ENCODE measurements around the gene SERPINB6. TPM values are rescaled to one million over a fixed set of nuclear protein-coding genes. Genes with fewer than 3 reads are reported as not detected.
A peak's percentile ranks its signal among the peaks of the same experiment; 100 is the strongest.
"Not testable (repeated sequence)": the region's sequence is repeated elsewhere in the genome, so short reads cannot be mapped to it uniquely, and the experiment has no call there.

Gene SERPINB6
- total RNA-seq, 1 experiment from 2014 or later, result 34.1 TPM

DNA sequence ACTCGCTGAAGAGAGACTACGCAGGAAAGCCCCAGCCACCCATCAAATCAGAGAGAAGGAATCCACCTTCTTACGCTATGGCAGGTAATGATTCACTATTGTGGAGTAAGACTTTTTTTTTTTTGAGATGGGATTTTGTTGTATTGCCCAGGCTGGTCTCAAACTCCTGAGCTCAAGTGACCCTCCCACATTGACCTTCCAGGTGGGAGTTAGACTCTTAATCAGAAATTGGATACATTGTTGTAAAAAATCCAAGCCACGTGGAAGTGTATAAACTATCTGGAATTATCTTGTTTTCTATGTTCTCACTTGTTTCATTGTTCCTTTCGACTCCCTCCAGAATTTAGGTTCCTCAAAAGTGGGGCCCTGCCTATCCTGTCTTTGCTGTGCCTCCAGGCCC lies 35.1 kb upstream of the SERPINB6 start:
- DNase-seq, result peak; percentile 4
- H3K36me3 ChIP-seq (replicated peaks; ENCODE audit: control insufficient read depth, insufficient read depth, low read length), result peaks cover 22% of the 10 kb centered on the region
- H3K4me3 ChIP-seq (ENCODE audit: insufficient read depth, low read depth, low read length), result no peak overlapping the region
- H3K27me3 ChIP-seq (ENCODE audit: control insufficient read depth, insufficient read depth, low read length), result no peaks in the 10 kb centered on the region

DNA sequence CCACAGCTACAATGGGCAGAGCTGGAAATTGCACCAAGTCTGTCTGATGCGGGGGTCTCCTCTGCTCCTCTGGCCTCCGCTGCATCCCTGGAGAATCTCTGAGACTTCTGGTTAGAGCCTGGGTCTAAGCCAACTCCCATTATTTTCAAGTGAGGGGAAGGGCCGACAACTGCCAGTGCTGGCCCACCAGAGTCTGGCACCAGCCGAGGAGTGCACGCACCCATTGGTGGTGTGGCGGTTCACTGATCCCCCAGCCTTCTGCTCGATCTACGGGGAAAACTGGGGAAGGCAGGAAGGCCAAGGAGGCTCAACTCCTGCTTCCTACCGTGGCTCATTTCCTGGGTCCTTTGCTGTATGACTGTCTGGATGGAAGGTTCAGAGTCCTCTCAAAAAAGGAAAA lies 34.5 kb upstream of the SERPINB6 start:
- H3K27me3 ChIP-seq (ENCODE audit: control insufficient read depth, insufficient read depth, low read length), result no peaks in the 10 kb centered on the region
- no peak overlapping the region for H3K4me3 ChIP-seq (ENCODE audit: insufficient read depth, low read depth, low read length)
- peaks cover 22% of the 10 kb centered on the region for H3K36me3 ChIP-seq (replicated peaks; ENCODE audit: control insufficient read depth, insufficient read depth, low read length)
- no peak for DNase-seq

- Histone ChIP-seq H3K4me3 (ENCODE audit: insufficient read depth, low read depth, low read length) (no peak overlapping the region), H3K27me3 (ENCODE audit: control insufficient read depth, insufficient read depth, low read length) (no peaks in the 10 kb centered on the region), H3K36me3 (replicated peaks; ENCODE audit: control insufficient read depth, insufficient read depth, low read length) (peaks cover 15% of the 10 kb centered on the region)
- no peak for DNase-seq
These were observed 33.7 kb upstream of the SERPINB6 start for GRCh38 chr6:3005077-3005476.

DNA sequence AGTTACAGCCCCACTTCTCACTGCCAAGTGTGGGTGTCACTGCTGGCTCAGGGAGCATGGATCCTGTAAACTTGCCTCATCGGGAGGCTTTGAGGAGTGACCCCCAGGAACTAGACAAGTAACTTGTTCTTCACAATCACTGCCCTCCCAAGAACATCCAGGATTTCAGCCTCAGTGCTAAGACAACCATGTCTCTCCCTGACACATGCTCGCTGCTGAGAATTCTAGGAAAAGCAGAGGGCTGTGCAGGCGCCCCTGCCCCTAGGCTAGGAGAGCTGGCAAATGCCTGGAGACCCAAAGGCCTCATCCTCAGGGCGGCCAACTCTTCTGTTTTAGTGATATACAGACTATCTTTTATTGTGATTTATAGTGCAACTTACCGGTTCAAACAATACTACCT lies 31.9 kb upstream of the SERPINB6 start:
- peaks cover 13% of the 10 kb centered on the region for H3K36me3 ChIP-seq (replicated peaks; ENCODE audit: control insufficient read depth, insufficient read depth, low read length)

GRCh38 chr6:3001773-3002293 lies 30.5 kb upstream of the SERPINB6 start:
- H3K36me3 ChIP-seq (replicated peaks; ENCODE audit: control insufficient read depth, insufficient read depth, low read length), result peaks cover 10% of the 10 kb centered on the region
- H3K27me3 ChIP-seq (ENCODE audit: control insufficient read depth, insufficient read depth, low read length), result peaks cover 2% of the 10 kb centered on the region
- H3K4me3 ChIP-seq (ENCODE audit: insufficient read depth, low read depth, low read length), result no peak overlapping the region
- peak; percentile 68 for DNase-seq

More for the DNA sequence above, 31.9 kb upstream of the SERPINB6 start:
- H3K4me3 ChIP-seq (ENCODE audit: insufficient read depth, low read depth, low read length); DNase-seq; H3K27me3 ChIP-seq (ENCODE audit: control insufficient read depth, insufficient read depth, low read length): not testable (repeated sequence)

DNA sequence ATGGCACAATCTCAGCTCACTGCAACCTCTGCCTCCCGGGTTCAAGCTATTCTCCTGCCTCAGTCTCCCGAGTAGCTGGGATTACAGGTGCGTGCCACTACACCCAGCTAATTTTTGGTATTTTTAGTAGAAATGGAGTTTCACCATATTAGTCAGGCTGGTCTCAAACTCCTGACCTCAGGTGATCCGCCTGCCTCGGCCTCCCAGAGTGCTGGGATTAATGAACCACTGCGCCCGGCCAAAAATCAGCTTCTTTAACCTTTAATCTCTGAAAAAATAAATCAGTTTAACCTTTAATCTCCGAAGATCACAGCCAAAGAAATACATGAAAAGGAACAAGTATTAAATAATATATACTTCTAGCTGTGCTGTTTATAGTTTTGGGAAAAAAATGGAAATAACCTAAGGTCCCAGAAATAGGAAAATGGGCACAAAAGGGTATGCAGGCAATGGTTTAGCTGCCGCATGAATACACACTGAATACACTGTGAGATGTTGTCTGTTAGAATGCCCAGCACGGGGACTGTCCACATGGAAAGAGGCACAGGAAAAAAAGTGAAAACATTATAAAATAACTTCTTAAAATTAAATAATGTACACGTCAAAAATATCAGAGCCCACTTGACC lies 29.9 kb upstream of the SERPINB6 start:
- no peak for DNase-seq
- no peak overlapping the region for H3K4me3 ChIP-seq (ENCODE audit: insufficient read depth, low read depth, low read length)
- peaks cover 9% of the 10 kb centered on the region for H3K36me3 ChIP-seq (replicated peaks; ENCODE audit: control insufficient read depth, insufficient read depth, low read length)
- peaks cover 2% of the 10 kb centered on the region for H3K27me3 ChIP-seq (ENCODE audit: control insufficient read depth, insufficient read depth, low read length)

- Histone ChIP-seq H3K36me3 (replicated peaks; ENCODE audit: control insufficient read depth, insufficient read depth, low read length) (peaks cover 4% of the 10 kb centered on the region), H3K27me3 (ENCODE audit: control insufficient read depth, insufficient read depth, low read length) (peaks cover 2% of the 10 kb centered on the region), H3K4me3 (ENCODE audit: insufficient read depth, low read depth, low read length) (peak within 1 kb of the TSS; percentile 84)
- peak; percentile 100 for DNase-seq
These were observed 28.5 kb upstream of the SERPINB6 start, which contains the start of gene NQO2 for GRCh38 chr6:2999618-3000557. TSS of gene NQO2 (plus strand) at chr6:2999894. CDS start at chr6:3006553, 6,659 bp downstream.

DNA sequence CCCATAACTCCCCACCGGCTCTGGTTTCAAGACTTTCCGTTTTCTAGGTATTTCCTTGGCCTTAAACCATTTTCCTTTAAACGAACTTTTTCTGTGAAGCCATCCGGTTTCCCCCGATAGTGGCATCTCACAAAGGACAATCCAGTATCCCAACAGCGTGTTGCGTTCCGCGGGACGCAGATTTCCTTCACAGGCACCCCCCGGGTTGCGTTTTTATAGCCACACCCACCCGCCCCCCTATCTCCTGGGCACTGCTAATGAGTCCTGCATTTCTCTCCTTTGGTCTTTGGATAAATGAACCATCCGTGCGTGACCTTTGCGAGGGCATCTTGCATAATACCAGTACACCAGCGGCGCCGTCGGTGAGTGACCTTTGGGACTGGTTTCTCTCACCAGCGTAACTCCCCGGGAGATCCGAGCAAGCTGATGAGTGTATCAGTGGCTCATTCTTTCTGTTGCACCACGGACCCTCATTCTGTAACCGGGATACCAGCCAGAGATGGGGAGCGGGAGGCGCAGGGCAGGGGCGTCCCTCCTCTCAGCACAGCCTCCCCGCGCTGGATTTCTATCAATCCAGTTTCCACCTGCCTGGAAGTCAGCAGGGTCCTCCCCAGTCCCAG lies 27.7 kb upstream of the SERPINB6 start:
- H3K4me3 ChIP-seq (ENCODE audit: insufficient read depth, low read depth, low read length), result peak overlapping the region; percentile 65
- peak; percentile 38 for DNase-seq
- H3K27me3 ChIP-seq (ENCODE audit: control insufficient read depth, insufficient read depth, low read length), result peaks cover 2% of the 10 kb centered on the region
- peaks cover under 1% of the 10 kb centered on the region for H3K36me3 ChIP-seq (replicated peaks; ENCODE audit: control insufficient read depth, insufficient read depth, low read length)

DNA sequence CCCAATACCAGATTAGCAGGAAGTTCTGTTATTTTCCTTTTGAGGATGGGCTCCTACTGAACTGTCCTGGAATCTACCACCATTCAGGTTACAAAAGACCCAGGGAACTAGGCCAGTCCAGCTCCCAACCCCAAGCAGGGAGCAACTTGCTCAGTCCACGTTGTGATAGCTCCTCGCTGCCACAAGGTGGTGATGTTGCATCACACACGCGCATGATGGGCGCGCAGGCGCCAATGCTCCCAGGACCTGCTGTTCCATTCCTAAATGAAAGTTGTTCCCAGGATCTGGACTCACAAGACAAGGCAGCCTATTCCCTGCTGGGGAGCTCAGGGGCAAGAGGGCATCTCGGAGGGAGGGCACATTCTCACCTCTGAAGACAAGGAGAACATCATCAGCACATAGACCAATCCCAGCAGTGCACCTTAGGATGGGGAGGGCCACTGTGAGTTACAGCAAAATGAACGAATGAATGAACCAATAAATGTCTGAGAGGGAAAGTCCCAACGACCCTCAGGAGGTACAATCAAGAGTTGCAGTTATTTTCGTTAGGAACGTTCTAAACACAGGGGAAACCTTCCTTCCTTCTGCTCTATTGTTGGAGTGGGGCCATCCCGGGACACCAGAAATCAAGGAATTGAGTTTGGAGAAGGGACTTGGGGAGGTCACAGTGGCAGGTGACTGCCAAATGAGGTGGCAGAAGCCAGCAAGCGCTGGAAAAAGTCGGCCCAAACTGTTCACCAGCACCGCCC lies 27.1 kb upstream of the SERPINB6 start:
- DNase-seq, result peak; percentile 11
- H3K27me3 ChIP-seq (ENCODE audit: control insufficient read depth, insufficient read depth, low read length); H3K36me3 ChIP-seq (replicated peaks; ENCODE audit: control insufficient read depth, insufficient read depth, low read length): not testable (repeated sequence)
- H3K4me3 ChIP-seq (ENCODE audit: insufficient read depth, low read depth, low read length), result peak overlapping the region; percentile 65

DNA sequence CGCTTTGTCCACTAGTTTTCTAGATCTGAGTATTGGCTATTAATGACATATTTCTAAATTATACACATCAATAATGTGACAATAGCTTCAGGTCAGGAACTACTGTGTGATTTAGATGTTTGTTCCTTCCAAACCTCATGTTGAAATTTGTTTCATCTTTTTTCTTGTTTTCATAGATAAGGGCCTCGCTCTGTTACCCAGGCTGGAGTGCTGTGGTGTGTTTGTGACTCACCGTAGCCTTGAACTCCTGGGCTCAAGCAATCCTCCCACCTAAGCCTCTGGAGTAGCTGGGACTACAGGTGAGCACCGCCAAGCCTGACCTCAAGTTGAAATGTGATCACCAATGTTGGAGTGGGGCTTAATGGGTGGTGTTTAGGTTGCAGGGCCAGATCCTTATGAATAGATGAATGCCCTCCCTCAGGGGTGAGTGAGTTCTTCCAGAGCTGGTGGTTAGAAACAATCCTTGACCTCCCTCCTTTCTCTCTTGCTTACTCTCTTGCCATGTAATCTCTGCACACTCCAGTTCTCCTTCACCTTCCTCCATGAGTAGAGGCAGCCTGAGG lies 22.5 kb upstream of the SERPINB6 start:
- Histone ChIP-seq H3K27me3 (ENCODE audit: control insufficient read depth, insufficient read depth, low read length) (peaks cover 2% of the 10 kb centered on the region), H3K36me3 (replicated peaks; ENCODE audit: control insufficient read depth, insufficient read depth, low read length) (no peaks in the 10 kb centered on the region), H3K4me3 (ENCODE audit: insufficient read depth, low read depth, low read length) (no peak overlapping the region)
- no peak for DNase-seq

GRCh38 chr6:2992330-2992979 lies 21.1 kb upstream of the SERPINB6 start:
- Histone ChIP-seq H3K27me3 (ENCODE audit: control insufficient read depth, insufficient read depth, low read length) (no peaks in the 10 kb centered on the region), H3K36me3 (replicated peaks; ENCODE audit: control insufficient read depth, insufficient read depth, low read length) (no peaks in the 10 kb centered on the region), H3K4me3 (ENCODE audit: insufficient read depth, low read depth, low read length) (no peak overlapping the region)
- DNase-seq, result no peak

- no peak for DNase-seq
- no peaks in the 10 kb centered on the region for H3K27me3 ChIP-seq (ENCODE audit: control insufficient read depth, insufficient read depth, low read length)
These were observed 19.7 kb upstream of the SERPINB6 start for GRCh38 chr6:2990932-2991506.

DNA sequence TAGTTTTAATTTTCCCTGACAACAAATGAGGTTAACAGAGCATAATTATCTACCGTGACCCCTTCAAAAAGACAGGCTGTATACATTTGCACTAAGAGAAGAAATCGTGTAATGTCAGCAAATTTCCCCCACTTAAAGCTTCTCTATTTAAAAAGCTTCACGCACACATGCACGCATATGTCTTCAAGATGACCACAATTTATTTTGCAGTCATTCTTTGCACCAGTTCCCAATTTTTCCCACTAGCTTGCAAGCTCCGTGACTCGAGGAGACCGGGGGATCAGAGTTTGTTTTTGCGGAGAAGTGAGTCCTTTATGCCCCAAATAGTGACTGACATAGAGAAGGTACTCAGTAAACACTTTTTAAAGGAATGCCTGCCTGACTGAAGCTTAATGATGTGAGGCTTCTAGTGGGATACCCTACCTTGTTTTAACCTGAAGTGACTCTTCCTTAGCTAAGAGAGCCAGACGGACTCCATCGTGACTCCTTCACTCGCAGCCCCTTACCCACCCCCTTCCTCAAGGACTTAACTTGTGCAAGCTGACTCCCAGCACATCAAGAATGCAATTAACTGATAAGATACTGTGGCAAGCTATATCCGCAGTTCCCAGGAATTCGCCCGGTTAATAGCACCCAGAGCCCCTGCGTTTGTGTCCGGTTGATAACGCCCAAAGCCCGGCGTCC lies 19.0 kb upstream of the SERPINB6 start:
- peak; percentile 16 for DNase-seq
- Histone ChIP-seq H3K27me3 (ENCODE audit: control insufficient read depth, insufficient read depth, low read length) (no peaks in the 10 kb centered on the region), H3K36me3 (replicated peaks; ENCODE audit: control insufficient read depth, insufficient read depth, low read length) (no peaks in the 10 kb centered on the region), H3K4me3 (ENCODE audit: insufficient read depth, low read depth, low read length) (peak overlapping the region; percentile 51)

More at GRCh38 chr6:2990932-2991506, 19.7 kb upstream of the SERPINB6 start:
- H3K4me3 ChIP-seq (ENCODE audit: insufficient read depth, low read depth, low read length), result no peak overlapping the region
- H3K36me3 ChIP-seq (replicated peaks; ENCODE audit: control insufficient read depth, insufficient read depth, low read length), result no peaks in the 10 kb centered on the region
